Neural progenitor cell (in vitro differentiated cells): Measurements from ENCODE around the gene RNF14. TPM values are rescaled to one million over a fixed set of nuclear protein-coding genes. Genes with fewer than 3 reads are reported as not detected.
"Not testable (repeated sequence)": the region's sequence is repeated elsewhere in the genome, so short reads cannot be mapped to it uniquely, and the experiment has no call there.

ENCODE experiments used
- DNase-seq: peaks from one replicate; pipeline ENCODE4 v3.0.0-alpha.2; 2016; ENCODE audit warnings: low spot score
- H2AFZ ChIP-seq: fragments of 200-600 bp; sonication (generic); replicated peaks from 2 replicates; pipeline ENCODE4 v1.6.1; 2016; ENCODE audit warnings: antibody characterized with exemption
- H3F3A ChIP-seq: fragments of 200-600 bp; sonication (generic); 2 replicates; pipeline ENCODE4 v1.6.1; 2016; ENCODE audit warnings: antibody characterized with exemption, low read depth
- H3K27ac ChIP-seq: fragments of 200-600 bp; sonication (generic); 2 replicates; pipeline ENCODE4 v1.5.1; 2016; ENCODE audit warnings: mild to moderate bottlenecking
- H3K27me3 ChIP-seq: fragments of 200-600 bp; sonication (generic); 2 replicates; pipeline ENCODE4 v1.6.1; 2016; ENCODE audit warnings: mild to moderate bottlenecking, moderate library complexity
- H3K36me3 ChIP-seq: fragments of 200-600 bp; sonication (generic); 2 replicates; pipeline ENCODE4 v1.5.1; 2016
- H3K4me1 ChIP-seq: fragments of 200-600 bp; sonication (generic); 2 replicates; pipeline ENCODE4 v1.6.1; 2016; ENCODE audit warnings: mixed run types
- H3K4me2 ChIP-seq: fragments of 200-600 bp; sonication (generic); 2 replicates; pipeline ENCODE4 v1.6.1; 2016
- H3K4me3 ChIP-seq: fragments of 200-600 bp; sonication (generic); 2 replicates; pipeline ENCODE4 v1.5.1; 2016
- H3K79me2 ChIP-seq: fragments of 200-600 bp; sonication (generic); 2 replicates; pipeline ENCODE4 v1.6.1; 2016; ENCODE audit warnings: low read depth
- H3K9ac ChIP-seq: fragments of 200-600 bp; sonication (generic); 2 replicates; pipeline ENCODE4 v1.6.1; 2016
- H3K9me3 ChIP-seq: fragments of 200-600 bp; sonication (generic); 2 replicates; pipeline ENCODE4 v1.5.1; 2016; ENCODE audit warnings: low read depth
- H4K20me1 ChIP-seq: fragments of 200-600 bp; sonication (generic); 2 replicates; pipeline ENCODE4 v1.6.1; 2016; ENCODE audit warnings: low read depth
- H3K27ac Mint-ChIP-seq: 3 replicates; pipeline ENCODE4 v1.8.0; 2021; ENCODE audit warnings: mixed read lengths
- H3K27me3 Mint-ChIP-seq: 2 replicates; pipeline ENCODE4 v1.8.0; 2022; ENCODE audit warnings: low read depth, mild to moderate bottlenecking, inconsistent platforms, moderate library complexity, mixed read lengths; ENCODE audit not compliant: insufficient read depth
- H3K36me3 Mint-ChIP-seq: 3 replicates; pipeline ENCODE4 v1.8.0; 2021; ENCODE audit warnings: mixed read lengths
- H3K4me1 Mint-ChIP-seq: 3 replicates; pipeline ENCODE4 v1.8.0; 2021; ENCODE audit warnings: mixed read lengths
- H3K4me3 Mint-ChIP-seq: 3 replicates; pipeline ENCODE4 v1.8.0; 2021; ENCODE audit warnings: mild to moderate bottlenecking, moderate library complexity, mixed read lengths
- H3K9me3 Mint-ChIP-seq: 3 replicates; pipeline ENCODE4 v1.8.0; 2020; ENCODE audit warnings: mixed read lengths
- EZH2 ChIP-seq: fragments of 200-600 bp; sonication (generic); IDR thresholded peaks from 2 replicates; pipeline ENCODE4 v1.6.1; 2017; ENCODE audit warnings: antibody characterized with exemption, mild to moderate bottlenecking, moderate library complexity
- EZH2phosphoT487 ChIP-seq: fragments of 200-600 bp; sonication (generic); IDR thresholded peaks from 2 replicates; pipeline ENCODE4 v1.6.1; 2017; ENCODE audit warnings: antibody characterized with exemption
- total RNA-seq: library from RNA; depleted of rRNA; stranded (reverse); fragments of >200 nt; gene quantifications from 2 replicates; pipeline ENCODE4 v1.2.3, GENCODE V29; 2015; ENCODE audit warnings: low replicate concordance
- TF ChIP-seq, protein P1 (sequence below): fragments of 200-600 bp; sonication (generic); IDR thresholded peaks from 2 replicates; pipeline ENCODE4 v1.5.1; 2017; ENCODE audit warnings: antibody characterized with exemption, mild to moderate bottlenecking

The RNF14 gene
- total RNA-seq, 1 donor from 2014 or later: 41.2 TPM

DNA sequence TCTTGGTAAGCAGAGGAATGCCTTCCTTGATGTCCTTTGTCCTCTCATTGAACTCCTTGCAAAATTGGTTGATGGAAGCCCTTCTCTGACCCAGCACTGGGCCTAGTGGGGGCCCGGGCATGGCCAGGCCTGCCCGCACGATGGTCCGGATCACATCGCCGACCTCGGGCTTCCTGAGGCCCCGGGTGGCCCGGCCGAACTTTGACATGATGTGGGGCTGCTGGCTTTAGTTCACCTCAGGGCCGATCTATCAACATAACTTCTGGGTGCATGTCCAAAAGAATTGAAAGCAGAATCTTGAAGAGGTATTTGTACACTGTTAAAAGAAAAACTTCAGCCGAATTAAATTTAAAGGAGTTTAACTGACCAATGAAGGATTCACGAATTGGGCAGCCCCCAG is 68.0 kb downstream of the RNF14 start:
- H3K4me1 Mint-ChIP-seq: no peaks in the 10 kb centered on the region
- H3K27ac ChIP-seq: no peak overlapping the region

DNA sequence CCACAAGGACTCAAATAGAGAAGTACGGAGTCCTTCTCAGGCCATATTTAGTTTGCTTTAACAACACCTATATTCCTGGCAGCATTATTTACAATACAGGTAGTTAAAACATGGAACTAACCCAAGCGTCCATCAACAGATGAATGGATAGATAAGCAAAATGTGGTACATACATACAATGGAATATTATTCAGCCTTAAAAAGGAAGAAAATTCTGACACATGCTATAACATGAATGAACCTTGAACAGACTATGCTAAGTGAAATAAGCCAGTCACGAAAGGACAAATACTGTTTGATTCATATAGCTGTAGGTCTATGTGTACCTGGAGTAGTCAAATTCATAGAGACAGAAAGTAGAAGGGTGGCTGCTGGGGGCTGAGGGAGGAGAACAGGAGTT is 68.7 kb downstream of the RNF14 start:
- not testable (repeated sequence) for H3K9me3 Mint-ChIP-seq, H3K27me3 Mint-ChIP-seq, H3K27ac Mint-ChIP-seq, H2AFZ ChIP-seq, H3K9me3 ChIP-seq, H3K27me3 ChIP-seq, H3K9ac ChIP-seq, H3F3A ChIP-seq, H3K4me2 ChIP-seq, H3K79me2 ChIP-seq, H3K4me1 ChIP-seq, H3K4me3 ChIP-seq, DNase-seq, H3K36me3 Mint-ChIP-seq, H4K20me1 ChIP-seq, H3K36me3 ChIP-seq, H3K27ac ChIP-seq, H3K4me1 Mint-ChIP-seq, H3K4me3 Mint-ChIP-seq

More for the DNA sequence above, 68.0 kb downstream of the RNF14 start:
- Histone ChIP-seq H3K4me2 (no peak overlapping the region), H3K36me3 (no peaks in the 10 kb centered on the region), H3K4me3 (no peak overlapping the region), H3K4me1 (no peaks in the 10 kb centered on the region), H3K27me3 (no peaks in the 10 kb centered on the region), H4K20me1 (no peaks in the 10 kb centered on the region), H3K9me3 (no peaks in the 10 kb centered on the region), H3K9ac (no peak overlapping the region), H2AFZ (peak overlapping the region; percentile 28), H3K79me2 (no peaks in the 10 kb centered on the region), H3F3A (no peaks in the 10 kb centered on the region)
- no peak for DNase-seq
- TF ChIP-seq, protein P1, sequence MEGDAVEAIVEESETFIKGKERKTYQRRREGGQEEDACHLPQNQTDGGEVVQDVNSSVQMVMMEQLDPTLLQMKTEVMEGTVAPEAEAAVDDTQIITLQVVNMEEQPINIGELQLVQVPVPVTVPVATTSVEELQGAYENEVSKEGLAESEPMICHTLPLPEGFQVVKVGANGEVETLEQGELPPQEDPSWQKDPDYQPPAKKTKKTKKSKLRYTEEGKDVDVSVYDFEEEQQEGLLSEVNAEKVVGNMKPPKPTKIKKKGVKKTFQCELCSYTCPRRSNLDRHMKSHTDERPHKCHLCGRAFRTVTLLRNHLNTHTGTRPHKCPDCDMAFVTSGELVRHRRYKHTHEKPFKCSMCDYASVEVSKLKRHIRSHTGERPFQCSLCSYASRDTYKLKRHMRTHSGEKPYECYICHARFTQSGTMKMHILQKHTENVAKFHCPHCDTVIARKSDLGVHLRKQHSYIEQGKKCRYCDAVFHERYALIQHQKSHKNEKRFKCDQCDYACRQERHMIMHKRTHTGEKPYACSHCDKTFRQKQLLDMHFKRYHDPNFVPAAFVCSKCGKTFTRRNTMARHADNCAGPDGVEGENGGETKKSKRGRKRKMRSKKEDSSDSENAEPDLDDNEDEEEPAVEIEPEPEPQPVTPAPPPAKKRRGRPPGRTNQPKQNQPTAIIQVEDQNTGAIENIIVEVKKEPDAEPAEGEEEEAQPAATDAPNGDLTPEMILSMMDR: no peak
- TF ChIP-seq EZH2 (no peak), EZH2phosphoT487 (no peak)
- Mint-ChIP-seq H3K27ac (no peak overlapping the region), H3K9me3 (no peaks in the 10 kb centered on the region), H3K36me3 (no peaks in the 10 kb centered on the region), H3K27me3 (peaks cover 6% of the 10 kb centered on the region), H3K4me3 (no peak overlapping the region)

DNA sequence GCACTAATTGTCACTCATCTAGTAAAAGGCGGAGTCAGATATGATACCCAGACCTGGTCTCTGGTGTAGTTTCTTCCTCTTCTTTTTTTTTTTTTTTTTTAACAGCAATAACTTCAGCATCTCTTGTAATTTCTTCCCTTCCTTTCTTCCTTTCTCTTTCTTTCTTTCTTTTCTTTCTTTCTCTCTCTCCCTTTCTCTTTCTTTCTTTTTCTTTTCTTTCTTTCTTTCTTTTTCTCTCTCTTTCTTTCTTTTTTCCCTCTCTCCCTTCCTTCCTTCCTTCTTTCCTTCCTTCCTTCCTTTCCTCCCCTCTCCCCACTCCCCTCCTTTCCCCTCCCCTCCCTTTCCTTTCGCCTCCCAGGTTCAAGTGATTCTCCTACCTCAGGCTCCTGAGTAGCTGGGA is 69.8 kb downstream of the RNF14 start:
- Histone ChIP-seq H3K27ac (no peak overlapping the region), H3K27me3 (no peaks in the 10 kb centered on the region), H3K4me1 (no peaks in the 10 kb centered on the region), H3K9ac (no peak overlapping the region), H2AFZ (no peak overlapping the region), H3F3A (no peaks in the 10 kb centered on the region), H3K9me3 (no peaks in the 10 kb centered on the region), H3K4me2 (no peak overlapping the region), H3K4me3 (no peak overlapping the region), H3K36me3 (no peaks in the 10 kb centered on the region), H3K79me2 (no peaks in the 10 kb centered on the region), H4K20me1 (no peaks in the 10 kb centered on the region)
- no peak overlapping the region for H3K27ac Mint-ChIP-seq
- DNase-seq: no peak
- no peaks in the 10 kb centered on the region for H3K36me3 Mint-ChIP-seq
- no peaks in the 10 kb centered on the region for H3K4me1 Mint-ChIP-seq
- H3K27me3 Mint-ChIP-seq: peaks cover 6% of the 10 kb centered on the region
- no peak overlapping the region for H3K4me3 Mint-ChIP-seq
- no peaks in the 10 kb centered on the region for H3K9me3 Mint-ChIP-seq
- TF ChIP-seq, protein P1: no peak
- TF ChIP-seq EZH2 (no peak), EZH2phosphoT487 (no peak)

Other genes starting within 250 kb of the RNF14 start
- gene PCDH1, start 90.7 kb upstream of the RNF14 start, total RNA-seq: 24.8 and 48.4 TPM in 2 replicates
- gene DELE1, start 45.2 kb upstream of the RNF14 start, total RNA-seq: 47.7 and 86.5 TPM in 2 replicates
- not detected in 2 replicates for gene PCDH12, start 10.9 kb upstream of the RNF14 start, total RNA-seq
- gene GNPDA1, start 43.9 kb downstream of the RNF14 start, total RNA-seq: 89.8 and 115 TPM in 2 replicates
- gene NDFIP1, start 139.7 kb downstream of the RNF14 start, total RNA-seq: 32.5 and 39.4 TPM in 2 replicates